GM18526 (cell line): ENCODE measurements around the gene C10orf105.
A peak's percentile ranks its signal among the peaks of the same experiment; 100 is the strongest.

Experiments used
- POLR2A ChIP-seq: IDR thresholded peaks from 3 replicates; pipeline ENCODE4 v1.6.1; 2011; ENCODE audit not compliant: insufficient read length; ENCODE audit errors: extremely low read depth

Gene C10orf105

GRCh38 chr10:71727738-71728737 lies 8.5 kb upstream of the C10orf105 start:
- TF ChIP-seq POLR2A = peak; percentile 48

GRCh38 chr10:71727105-71727737 lies 7.6 kb upstream of the C10orf105 start:
- no peak for TF ChIP-seq POLR2A

GRCh38 chr10:71726580-71727104 lies 7.1 kb upstream of the C10orf105 start:
- TF ChIP-seq POLR2A = no peak

- TF ChIP-seq POLR2A = no peak
Observed at GRCh38 chr10:71725998-71726579, 6.5 kb upstream of the C10orf105 start.

- no peak for TF ChIP-seq POLR2A
Observed at GRCh38 chr10:71725249-71725648, 5.7 kb upstream of the C10orf105 start.

GRCh38 chr10:71724539-71724938 lies 5.0 kb upstream of the C10orf105 start:
- no peak for TF ChIP-seq POLR2A

- TF ChIP-seq POLR2A = no peak
Observed at GRCh38 chr10:71723311-71723710, 3.7 kb upstream of the C10orf105 start.

GRCh38 chr10:71722849-71723248 lies 3.3 kb upstream of the C10orf105 start:
- no peak for TF ChIP-seq POLR2A

GRCh38 chr10:71721313-71721712 lies 1.7 kb upstream of the C10orf105 start:
- TF ChIP-seq POLR2A = no peak

- no peak for TF ChIP-seq POLR2A
Observed at GRCh38 chr10:71720288-71720687, 710 bp upstream of the C10orf105 start.

- TF ChIP-seq POLR2A = no peak
Observed at GRCh38 chr10:71719042-71719441, 536 bp downstream of the C10orf105 start.

GRCh38 chr10:71718165-71718698 lies 1.3 kb downstream of the C10orf105 start:
- no peak for TF ChIP-seq POLR2A

GRCh38 chr10:71717551-71717951 lies 2.0 kb downstream of the C10orf105 start:
- no peak for TF ChIP-seq POLR2A

GRCh38 chr10:71717056-71717455 lies 2.5 kb downstream of the C10orf105 start:
- no peak for TF ChIP-seq POLR2A

GRCh38 chr10:71716426-71716825 lies 3.2 kb downstream of the C10orf105 start:
- no peak for TF ChIP-seq POLR2A
